Prostate gland (tissue), 2 donors: ENCODE results near the gene CGREF1.

Source experiments
- CTCF ChIP-seq, 4 experiments: fragments of 200-600 bp in 2 of 4; fragments of 450-650 bp in 2 of 4; sonication (generic) in 2 of 4; IDR thresholded peaks; 1 replicate in 3 of 4; 2 replicates in 1 of 4; pipeline ENCODE4 v1.5.1; 2016 to 2019; ENCODE audit warnings: antibody characterized with exemption in 4 of 4, mild to moderate bottlenecking in 2 of 4, moderate library complexity in 2 of 4
- POLR2A ChIP-seq: fragments of 450-650 bp; IDR thresholded peaks from one replicate; pipeline ENCODE4 v1.6.1; 2016; ENCODE audit warnings: antibody characterized with exemption, mild to moderate bottlenecking
- POLR2AphosphoS5 ChIP-seq: sonication (generic); formaldehyde crosslinking; IDR thresholded peaks from one replicate; pipeline ENCODE4 v1.6.1; 2017; ENCODE audit warnings: antibody characterized with exemption

- TF ChIP-seq POLR2A (no peak), POLR2AphosphoS5 (no peak), CTCF (IDR thresholded peaks at IDR 0.05) (no peak)
These were observed 26.1 kb downstream of the CGREF1 start for GRCh38 chr2:27092696-27093429.
